Measurements from ENCODE around the gene DNAH7. TPM values are rescaled to one million over a fixed set of nuclear protein-coding genes. Genes with fewer than 3 reads are reported as not detected.

The DNAH7 gene
- total RNA-seq, 1 donor from 2014 or later = 7.9 TPM

- no peak for DNase-seq (ENCODE audit: low read depth)
Observed at GRCh38 chr2:195967336-195967735, 101.3 kb downstream of the DNAH7 start.

- DNase-seq (ENCODE audit: low read depth) = no peak
Observed at GRCh38 chr2:195961873-195962272, 106.8 kb downstream of the DNAH7 start.

DNA sequence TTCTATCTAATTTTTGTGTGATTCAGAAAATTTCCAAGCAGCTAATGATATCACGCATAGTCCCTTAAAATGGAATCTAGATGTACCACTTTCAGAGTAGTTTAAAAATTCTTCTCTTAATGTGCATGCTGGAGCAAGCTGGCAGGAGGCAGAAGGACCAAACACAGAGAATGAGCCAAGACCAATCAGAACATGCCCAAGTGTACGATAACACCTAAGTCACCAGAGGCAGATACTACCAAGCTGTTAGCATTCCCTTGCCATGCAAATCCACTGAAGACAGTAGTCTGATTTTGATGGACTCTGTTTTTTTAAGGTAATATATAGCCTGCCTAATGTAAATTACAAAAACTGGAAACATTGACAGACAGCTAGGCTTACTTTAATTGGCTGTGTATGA lies 109.3 kb downstream of the DNAH7 start:
- DNase-seq (ENCODE audit: low read depth) = no peak

GRCh38 chr2:195956725-195957124 lies 111.9 kb downstream of the DNAH7 start:
- DNase-seq (ENCODE audit: low read depth) = no peak

GRCh38 chr2:195945056-195945455 lies 123.6 kb downstream of the DNAH7 start:
- DNase-seq (ENCODE audit: low read depth) = no peak

DNA sequence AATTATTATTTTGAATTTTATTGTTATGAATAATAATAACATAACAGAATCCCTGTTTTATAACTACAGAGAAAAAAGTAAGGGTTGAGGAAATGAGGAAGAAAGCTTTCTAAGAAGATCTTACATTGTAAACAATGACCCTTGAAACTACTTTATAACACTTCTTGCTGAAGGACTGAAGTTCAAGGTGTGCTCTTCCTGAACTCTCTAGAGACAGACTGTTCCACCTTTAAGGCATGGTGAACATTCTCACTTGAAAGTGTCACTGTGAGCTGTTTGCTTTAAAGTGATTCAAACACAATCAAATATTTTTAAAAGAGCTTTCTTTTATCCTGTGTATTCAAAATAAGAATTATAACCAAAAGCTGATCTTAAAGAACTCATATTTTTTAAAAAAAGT lies 131.5 kb downstream of the DNAH7 start:
- DNase-seq (ENCODE audit: low read depth) = no peak

- no peak for DNase-seq (ENCODE audit: low read depth)
Observed at GRCh38 chr2:195934484-195934883, 134.2 kb downstream of the DNAH7 start.

DNA sequence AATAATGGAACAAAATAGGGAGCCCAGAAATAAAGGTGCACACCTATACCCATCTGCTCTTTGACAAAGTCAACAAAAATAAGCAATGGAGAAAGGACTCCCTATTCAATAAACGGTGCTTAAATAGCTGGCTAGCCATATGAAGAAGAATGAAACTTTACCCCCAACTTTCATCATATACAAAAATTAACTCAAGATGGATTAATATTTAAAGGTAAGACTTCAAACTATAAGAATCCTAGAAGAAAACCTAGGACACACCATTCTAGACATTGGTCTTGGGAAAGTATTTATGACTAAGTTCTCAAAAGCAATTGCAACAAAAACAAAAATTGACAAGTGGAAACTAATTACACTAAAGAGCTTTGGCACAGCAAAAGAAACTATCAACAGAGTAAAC lies 139.1 kb downstream of the DNAH7 start:
- DNase-seq (ENCODE audit: low read depth) = no peak

DNA sequence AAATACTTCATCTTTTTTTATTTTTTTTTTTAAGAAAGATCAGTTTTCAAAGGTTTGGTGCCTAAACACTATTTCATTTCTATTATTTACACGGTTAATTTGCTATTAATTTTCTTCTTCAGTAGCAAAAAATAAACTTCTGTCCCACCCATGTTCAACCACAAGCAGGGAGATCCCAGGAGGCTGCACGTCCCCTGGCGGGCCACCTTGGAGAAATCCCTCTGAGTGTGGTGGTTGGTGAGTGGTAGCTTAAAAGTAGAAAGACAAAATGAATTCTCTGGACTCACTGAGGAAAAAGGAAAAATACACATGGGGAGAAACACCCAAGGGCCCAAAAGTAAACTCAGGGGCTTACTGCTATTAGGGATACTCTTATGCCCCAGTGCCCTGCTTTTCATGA lies 143.5 kb downstream of the DNAH7 start:
- no peak for DNase-seq (ENCODE audit: low read depth)

- DNase-seq (ENCODE audit: low read depth) = no peak
Observed at GRCh38 chr2:195923889-195924288, 144.7 kb downstream of the DNAH7 start.

GRCh38 chr2:195917021-195917600 lies 151.5 kb downstream of the DNAH7 start:
- DNase-seq (ENCODE audit: low read depth) = peak; percentile 34

DNA sequence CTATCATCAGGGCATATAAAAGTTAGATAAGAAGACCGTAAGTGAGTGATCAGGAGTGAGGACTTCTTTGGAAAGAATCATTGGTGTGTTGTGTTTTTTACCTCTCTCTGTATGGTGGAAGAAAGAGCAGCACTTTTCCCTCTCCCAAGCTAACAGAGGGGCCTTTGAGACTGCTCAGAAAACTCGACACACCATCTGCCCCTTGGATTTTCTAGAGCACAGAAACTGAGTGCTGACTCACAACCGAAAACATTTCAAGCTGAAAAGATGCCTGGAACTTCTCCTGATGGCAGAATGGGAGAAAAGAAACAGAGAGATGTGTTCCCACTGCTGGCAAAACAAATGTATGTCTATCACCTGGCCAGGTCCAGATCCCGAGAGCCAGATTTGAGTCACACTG lies 156.6 kb downstream of the DNAH7 start:
- no peak for DNase-seq (ENCODE audit: low read depth)

GRCh38 chr2:195910570-195910969 lies 158.1 kb downstream of the DNAH7 start:
- DNase-seq (ENCODE audit: low read depth) = no peak

GRCh38 chr2:195909926-195910325 lies 158.7 kb downstream of the DNAH7 start:
- DNase-seq (ENCODE audit: low read depth) = no peak

DNA sequence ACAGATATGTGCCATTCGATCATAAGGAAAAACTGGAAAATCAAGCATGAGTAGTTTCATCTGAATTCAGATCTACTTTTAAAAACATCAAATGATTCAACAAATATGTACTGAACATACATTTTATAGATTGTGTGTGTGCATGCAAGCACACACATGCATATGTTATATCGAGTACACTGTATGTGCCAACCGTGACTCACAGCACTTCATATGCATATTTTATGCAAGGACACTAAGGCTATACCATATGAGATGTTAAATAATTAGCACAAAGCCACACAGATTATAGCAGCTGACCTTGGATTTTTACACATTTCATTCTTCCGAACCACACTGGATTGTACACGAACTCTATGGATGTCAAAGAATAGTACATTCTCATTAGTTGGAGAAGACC lies 161.2 kb downstream of the DNAH7 start:
- DNase-seq (ENCODE audit: low read depth) = no peak

DNA sequence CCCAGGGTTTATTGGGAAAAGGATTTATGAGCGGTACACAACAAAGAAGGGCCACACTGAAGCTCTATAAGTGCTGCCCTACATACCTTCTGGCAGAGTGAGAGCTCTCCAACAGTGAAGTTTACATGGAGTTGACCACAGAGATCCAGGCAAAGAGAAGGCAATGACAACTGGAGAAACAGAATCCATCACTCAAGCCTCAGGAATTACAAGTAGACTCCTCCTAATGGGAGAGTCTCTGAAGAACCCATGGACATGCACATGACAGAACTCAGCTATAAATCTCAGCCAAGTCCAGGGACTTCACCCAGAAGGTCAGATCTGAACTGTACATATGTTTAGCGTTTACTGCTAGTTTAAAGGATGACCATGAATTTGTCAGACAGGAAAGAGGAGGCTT lies 164.7 kb downstream of the DNAH7 start:
- DNase-seq (ENCODE audit: low read depth) = no peak

DNA sequence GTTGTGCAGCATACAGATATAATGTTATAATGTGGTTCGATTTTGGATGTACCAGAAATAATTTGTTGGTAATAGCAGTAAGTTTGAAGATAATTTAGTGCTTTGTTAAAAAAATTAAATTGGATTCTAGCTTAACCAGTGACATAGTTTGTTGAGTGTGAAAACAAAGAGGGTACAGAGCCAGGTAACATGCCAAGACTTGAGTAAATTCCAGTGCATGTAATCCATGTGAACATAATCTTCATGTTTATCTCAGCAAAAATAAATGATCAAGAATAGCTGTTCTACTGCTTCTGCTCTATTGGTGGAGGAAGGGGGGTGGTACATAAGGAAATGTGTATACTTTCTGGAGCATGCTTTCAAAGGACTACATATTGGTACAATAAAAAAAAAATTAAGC lies 165.8 kb downstream of the DNAH7 start:
- DNase-seq (ENCODE audit: low read depth) = no peak

DNA sequence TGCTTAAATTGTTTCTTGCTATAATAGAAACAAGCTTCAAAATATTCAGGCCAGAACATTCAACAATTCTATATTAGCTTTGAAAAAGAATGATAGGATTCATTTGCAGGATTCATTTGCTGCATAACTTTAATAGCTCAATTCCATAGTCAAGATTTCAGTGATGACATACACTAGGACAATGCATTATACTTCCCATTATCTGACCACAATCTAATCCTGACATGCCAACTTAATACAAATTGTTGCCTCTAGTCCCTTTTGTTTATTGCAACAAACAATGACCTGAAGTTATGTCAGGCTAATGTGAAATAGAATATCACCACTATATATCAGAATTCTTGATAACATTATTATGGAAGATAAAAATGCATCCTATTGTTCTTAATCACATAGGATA lies 169.4 kb downstream of the DNAH7 start:
- no peak for DNase-seq (ENCODE audit: low read depth)

- peak; percentile 75 for DNase-seq (ENCODE audit: low read depth)
Observed at GRCh38 chr2:195898505-195899191, 170.0 kb downstream of the DNAH7 start.

DNA sequence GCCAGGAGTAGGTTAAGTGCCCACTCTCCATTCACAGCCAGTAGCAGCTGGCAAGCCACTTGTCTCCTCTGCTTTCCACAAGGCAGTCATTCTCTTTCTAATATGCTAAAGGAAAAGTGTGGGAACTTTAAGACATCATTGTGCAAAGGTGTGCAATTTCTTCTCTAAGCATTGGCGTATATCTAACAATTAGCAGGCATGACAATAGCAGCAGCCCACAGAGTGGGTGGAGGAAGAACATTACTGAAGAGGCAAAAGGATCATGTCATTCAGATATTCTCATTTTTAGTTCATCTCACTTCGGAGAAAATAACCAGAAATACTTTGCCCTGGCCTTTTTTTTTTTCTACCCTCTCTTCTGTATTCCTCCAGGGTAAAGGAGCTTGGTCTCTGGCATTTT lies 177.6 kb downstream of the DNAH7 start:
- no peak for DNase-seq (ENCODE audit: low read depth)

GRCh38 chr2:195879153-195879552 lies 189.5 kb downstream of the DNAH7 start:
- no peak for DNase-seq (ENCODE audit: low read depth)

DNA sequence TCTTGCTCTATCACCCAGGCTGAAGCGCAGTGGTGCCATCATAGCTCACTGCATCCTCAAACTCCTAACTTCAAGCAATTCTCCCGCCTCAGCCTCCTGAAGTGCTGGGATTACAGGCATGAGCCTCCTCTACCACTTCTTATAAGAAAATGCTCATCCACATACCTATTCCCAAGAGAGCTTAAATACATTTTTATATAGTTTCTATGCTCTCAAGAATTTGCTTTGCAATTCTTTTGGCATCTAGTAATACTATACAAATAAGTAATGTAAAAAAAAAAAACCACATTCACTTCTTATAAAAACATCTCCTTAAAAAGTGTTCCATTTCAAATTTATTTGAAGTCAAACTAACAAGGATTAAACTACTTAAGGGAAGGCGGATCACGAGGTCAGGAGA lies 197.3 kb downstream of the DNAH7 start:
- no peak for DNase-seq (ENCODE audit: low read depth)

DNA sequence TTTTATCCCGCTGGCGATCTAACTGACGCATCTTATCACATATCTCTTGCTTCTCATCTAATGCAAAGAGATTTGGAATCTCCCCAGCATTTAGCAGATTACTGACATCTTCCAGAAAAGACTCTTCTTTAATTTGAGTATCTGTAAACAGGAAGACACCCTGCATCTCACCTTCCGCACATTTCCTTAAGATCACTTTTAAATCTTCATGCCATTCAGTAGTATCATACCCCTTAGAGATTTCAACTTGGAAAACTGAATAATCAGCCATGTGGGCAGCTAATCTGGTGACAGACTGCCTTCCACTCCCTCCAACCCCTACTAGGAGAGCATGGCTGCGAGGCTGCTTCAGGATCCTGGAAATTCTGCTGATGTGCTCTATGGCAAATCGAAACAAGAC lies 204.3 kb downstream of the DNAH7 start:
- DNase-seq (ENCODE audit: low read depth) = no peak

- DNase-seq (ENCODE audit: low read depth) = no peak
Observed at GRCh38 chr2:195863564-195863963, 205.1 kb downstream of the DNAH7 start.

Measured in renal cortical epithelial cell (primary cell).